Measurements from ENCODE around the gene CMSS1.

Gene CMSS1

GRCh38 chr3:99958222-99958912, 140.7 kb downstream of the CMSS1 start:
- no peak for DNase-seq (ENCODE audit: low read depth, low spot score)

GRCh38 chr3:99960123-99960878, 142.6 kb downstream of the CMSS1 start:
- no peak for DNase-seq (ENCODE audit: low read depth, low spot score)

- DNase-seq (ENCODE audit: low read depth, low spot score) = no peak
These were observed 143.3 kb downstream of the CMSS1 start for GRCh38 chr3:99960941-99961340.

- DNase-seq (ENCODE audit: low read depth, low spot score) = no peak
These were observed 144.3 kb downstream of the CMSS1 start for GRCh38 chr3:99961756-99962515.

GRCh38 chr3:99962703-99963102, 145.0 kb downstream of the CMSS1 start:
- DNase-seq (ENCODE audit: low read depth, low spot score) = no peak

- DNase-seq (ENCODE audit: low read depth, low spot score) = no peak
These were observed 147.4 kb downstream of the CMSS1 start for GRCh38 chr3:99965077-99965476.

- no peak for DNase-seq (ENCODE audit: low read depth, low spot score)
These were observed 148.2 kb downstream of the CMSS1 start for GRCh38 chr3:99965681-99966408.

GRCh38 chr3:99966662-99967416, 149.2 kb downstream of the CMSS1 start:
- no peak for DNase-seq (ENCODE audit: low read depth, low spot score)

GRCh38 chr3:99967796-99968195, 150.1 kb downstream of the CMSS1 start:
- no peak for DNase-seq (ENCODE audit: low read depth, low spot score)

GRCh38 chr3:99969136-99969535, 151.5 kb downstream of the CMSS1 start:
- no peak for DNase-seq (ENCODE audit: low read depth, low spot score)

- no peak for DNase-seq (ENCODE audit: low read depth, low spot score)
These were observed 152.5 kb downstream of the CMSS1 start for GRCh38 chr3:99970198-99970597.

- no peak for DNase-seq (ENCODE audit: low read depth, low spot score)
These were observed 154.1 kb downstream of the CMSS1 start for GRCh38 chr3:99971761-99972160.

GRCh38 chr3:99972380-99973104, 154.9 kb downstream of the CMSS1 start:
- DNase-seq (ENCODE audit: low read depth, low spot score) = no peak

- no peak for DNase-seq (ENCODE audit: low read depth, low spot score)
These were observed 157.3 kb downstream of the CMSS1 start for GRCh38 chr3:99974989-99975388.

GRCh38 chr3:99976584-99976983, 158.9 kb downstream of the CMSS1 start:
- DNase-seq (ENCODE audit: low read depth, low spot score) = no peak

- no peak for DNase-seq (ENCODE audit: low read depth, low spot score)
These were observed 160.6 kb downstream of the CMSS1 start for GRCh38 chr3:99978221-99978620.

GRCh38 chr3:99980606-99981005, 162.9 kb downstream of the CMSS1 start:
- no peak for DNase-seq (ENCODE audit: low read depth, low spot score)

- DNase-seq (ENCODE audit: low read depth, low spot score) = no peak
These were observed 163.5 kb downstream of the CMSS1 start for GRCh38 chr3:99981138-99981537.

GRCh38 chr3:99982650-99983049, 165.0 kb downstream of the CMSS1 start:
- no peak for DNase-seq (ENCODE audit: low read depth, low spot score)

- DNase-seq (ENCODE audit: low read depth, low spot score) = no peak
These were observed 166.5 kb downstream of the CMSS1 start for GRCh38 chr3:99984139-99984538.

Measured in iPS DF 19.7 (cell line).